Measurements from ENCODE around the gene ADRM1.

The ADRM1 gene

GRCh38 chr20:62337558-62338293 is 34.9 kb downstream of the ADRM1 start:
- DNase-seq (ENCODE audit: low spot score), result no peak

- DNase-seq (ENCODE audit: low spot score), result no peak
Observed at GRCh38 chr20:62338294-62338620, 35.5 kb downstream of the ADRM1 start.

GRCh38 chr20:62339647-62340062 is 36.9 kb downstream of the ADRM1 start:
- DNase-seq (ENCODE audit: low spot score), result peak; percentile 38

- DNase-seq (ENCODE audit: low spot score), result no peak
Observed at GRCh38 chr20:62342910-62343309, 40.1 kb downstream of the ADRM1 start.

GRCh38 chr20:62344092-62344491 is 41.3 kb downstream of the ADRM1 start:
- DNase-seq (ENCODE audit: low spot score), result no peak

- DNase-seq (ENCODE audit: low spot score), result no peak
Observed at GRCh38 chr20:62344782-62345181, 42.0 kb downstream of the ADRM1 start.

GRCh38 chr20:62345681-62346370 is 43.0 kb downstream of the ADRM1 start:
- DNase-seq (ENCODE audit: low spot score), result no peak

- no peak for DNase-seq (ENCODE audit: low spot score)
Observed at GRCh38 chr20:62346398-62347150, 43.8 kb downstream of the ADRM1 start.

GRCh38 chr20:62347151-62347404 is 44.3 kb downstream of the ADRM1 start:
- no peak for DNase-seq (ENCODE audit: low spot score)

GRCh38 chr20:62347445-62347844 is 44.6 kb downstream of the ADRM1 start:
- no peak for DNase-seq (ENCODE audit: low spot score)

- no peak for DNase-seq (ENCODE audit: low spot score)
Observed at GRCh38 chr20:62348604-62349003, 45.8 kb downstream of the ADRM1 start.

GRCh38 chr20:62349556-62350097 is 46.8 kb downstream of the ADRM1 start:
- DNase-seq (ENCODE audit: low spot score), result no peak

- no peak for DNase-seq (ENCODE audit: low spot score)
Observed at GRCh38 chr20:62350098-62350628, 47.4 kb downstream of the ADRM1 start.

- DNase-seq (ENCODE audit: low spot score), result no peak
Observed at GRCh38 chr20:62350629-62351422, 48.0 kb downstream of the ADRM1 start.

- no peak for DNase-seq (ENCODE audit: low spot score)
Observed at GRCh38 chr20:62351469-62352401, 48.9 kb downstream of the ADRM1 start.

- peak; percentile 85 for DNase-seq (ENCODE audit: low spot score)
Observed at GRCh38 chr20:62352402-62353288, 49.8 kb downstream of the ADRM1 start.

GRCh38 chr20:62353289-62354030 is 50.7 kb downstream of the ADRM1 start:
- DNase-seq (ENCODE audit: low spot score), result no peak

GRCh38 chr20:62354031-62354808 is 51.4 kb downstream of the ADRM1 start:
- DNase-seq (ENCODE audit: low spot score), result no peak
